Measurements from ENCODE around the gene WDR12.
A peak's percentile ranks its signal among the peaks of the same experiment; 100 is the strongest.
"Not testable (repeated sequence)": the region's sequence is repeated elsewhere in the genome, so short reads cannot be mapped to it uniquely, and the experiment has no call there.

The WDR12 gene

DNA sequence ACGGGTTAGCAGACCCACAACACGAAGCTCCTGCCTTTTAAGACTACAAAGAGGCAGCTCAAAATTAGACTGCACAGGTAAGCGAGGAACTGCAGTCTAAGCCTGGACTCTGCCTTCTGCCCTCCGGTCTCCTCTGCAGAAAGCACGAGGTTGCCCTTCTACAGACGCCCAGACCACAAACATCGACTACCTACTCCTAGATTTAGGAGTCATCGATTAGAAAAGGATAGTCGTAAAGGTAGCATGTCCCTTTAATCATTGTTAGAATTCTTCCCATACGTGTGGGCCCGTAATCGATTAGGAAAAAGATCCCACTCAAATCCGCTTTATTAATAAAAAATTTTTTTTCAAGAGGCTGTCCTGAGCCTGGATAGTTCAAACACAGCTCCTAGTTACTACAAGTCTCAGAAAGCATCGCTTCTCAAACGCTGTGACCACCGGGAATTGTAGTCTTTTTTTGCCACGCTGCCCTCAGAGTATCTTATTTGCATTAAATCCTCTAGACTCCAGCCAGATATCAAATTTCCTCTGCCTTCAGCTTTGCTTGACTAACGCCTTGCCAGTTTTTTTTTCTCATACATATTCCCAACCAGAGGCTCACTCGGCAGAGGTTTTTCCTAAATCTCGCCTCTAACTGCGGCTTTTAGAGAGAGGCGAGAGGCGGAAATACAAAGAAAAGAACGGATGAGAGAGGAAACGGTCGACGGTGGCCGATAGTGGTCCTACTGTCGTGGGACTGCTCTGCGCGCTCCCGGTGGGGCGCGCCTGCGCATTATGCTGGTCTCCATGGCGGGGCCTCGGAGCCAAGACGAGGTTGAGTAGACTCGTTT is at the start of gene WDR12, which contains the start of gene CARF:
Gene WDR12 (minus strand): TSS at position 162 of the 830 bp plus-strand sequence. CDS start 197 bp downstream, outside the sequence.
Gene CARF (plus strand): TSS at position 764 of the 830 bp plus-strand sequence. CDS start 29,628 bp downstream, outside the sequence.
- DNase-seq (ENCODE audit: low read depth), result peak; percentile 84

DNA sequence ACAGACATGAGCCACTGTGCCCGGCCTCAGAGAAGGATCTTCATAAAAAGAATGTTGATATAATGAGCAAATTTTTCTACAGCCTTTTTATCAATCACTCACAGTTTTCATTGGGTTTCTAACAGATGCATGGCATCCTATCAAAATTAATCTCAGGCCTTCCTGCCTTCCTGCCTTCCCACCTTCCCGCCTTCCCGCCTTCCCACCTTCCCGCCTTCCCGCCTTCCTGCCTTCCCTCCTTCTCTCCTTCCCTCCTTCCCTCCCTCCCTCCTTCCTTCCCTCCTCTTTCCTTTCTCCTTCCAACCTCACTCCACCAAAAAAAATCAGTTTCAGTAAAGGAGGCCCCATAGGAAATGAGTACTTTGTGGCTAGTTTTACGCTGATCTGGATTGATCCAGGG is 49.1 kb upstream of the WDR12 start:
- DNase-seq (ENCODE audit: low read depth), result no peak

DNA sequence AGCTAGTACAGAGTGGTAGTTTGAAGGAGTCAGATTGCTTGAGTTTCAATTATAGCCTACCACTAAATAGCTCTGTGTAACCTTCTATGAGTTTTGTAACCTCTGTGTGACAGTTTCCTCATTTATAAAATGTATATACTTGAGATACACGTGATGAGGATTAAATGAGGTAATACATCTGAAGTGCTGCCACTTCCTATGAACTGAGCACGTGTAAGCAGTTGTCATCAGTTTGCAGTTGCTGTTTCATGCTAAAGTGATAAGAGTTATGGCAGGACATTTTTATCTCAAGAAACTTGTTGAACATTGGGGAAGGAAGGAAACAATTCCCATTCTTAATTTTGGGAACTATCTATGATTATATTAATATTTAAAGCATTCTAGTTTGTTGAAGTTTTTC is 39.1 kb upstream of the WDR12 start:
- no peak for DNase-seq (ENCODE audit: low read depth)

DNA sequence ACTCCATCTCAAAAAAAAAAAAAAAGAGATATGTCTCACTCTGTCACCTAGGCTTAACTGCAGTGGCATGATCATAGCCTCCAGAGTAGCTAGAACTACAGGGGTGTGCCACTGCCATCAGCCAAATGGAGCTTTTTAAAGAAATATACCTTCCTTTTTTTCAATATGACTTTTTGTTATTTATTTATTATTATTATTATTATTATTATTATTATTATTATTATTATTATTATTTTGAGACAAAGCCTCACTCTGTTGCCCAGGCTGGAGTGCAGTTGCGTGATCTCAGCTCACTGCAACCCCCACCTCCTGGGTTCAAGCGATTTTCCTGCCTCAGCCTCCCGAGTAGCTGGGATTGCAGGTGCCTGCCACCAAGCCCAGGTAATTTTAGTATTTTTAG is 37.9 kb upstream of the WDR12 start:
- not testable (repeated sequence) for DNase-seq (ENCODE audit: low read depth)

DNA sequence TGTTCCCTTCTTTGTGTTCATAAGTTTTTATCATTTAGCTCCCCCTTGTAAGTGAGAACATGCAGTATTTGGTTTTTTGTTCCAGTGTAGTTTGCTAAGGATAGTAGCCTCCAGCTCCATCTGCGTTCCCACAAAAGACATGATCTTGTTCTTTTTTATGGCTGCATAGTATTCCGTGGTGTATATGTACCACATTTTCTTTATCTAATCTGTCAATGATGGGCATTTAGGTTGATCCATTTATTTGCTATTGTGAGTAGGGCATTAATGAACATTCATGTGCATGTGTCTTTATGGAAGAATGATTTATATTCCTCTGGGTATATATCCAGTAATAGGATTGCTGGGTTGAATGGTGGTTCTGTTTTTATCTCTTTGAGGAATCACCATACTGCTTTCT is 34.0 kb upstream of the WDR12 start:
- DNase-seq (ENCODE audit: low read depth), result no peak

DNA sequence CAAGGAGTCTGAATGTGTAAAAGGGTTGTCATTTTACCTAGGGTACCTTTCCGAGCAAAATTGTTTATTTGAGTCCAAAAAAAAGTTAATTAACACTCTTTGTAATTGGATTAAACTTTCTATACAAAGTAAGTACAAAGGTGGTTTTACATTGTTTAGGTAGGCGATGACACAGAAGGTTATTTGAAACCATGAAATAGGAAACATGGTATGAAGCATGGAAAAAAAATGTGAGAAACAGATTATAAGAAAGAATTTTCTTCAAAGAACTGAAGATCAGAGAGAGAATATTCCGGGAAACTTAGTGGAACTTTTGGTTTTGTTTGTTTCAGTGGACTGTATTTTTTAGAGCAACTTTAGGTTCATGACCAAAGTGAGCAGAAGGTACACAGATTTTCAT is 33.3 kb upstream of the WDR12 start:
- DNase-seq (ENCODE audit: low read depth), result no peak

DNA sequence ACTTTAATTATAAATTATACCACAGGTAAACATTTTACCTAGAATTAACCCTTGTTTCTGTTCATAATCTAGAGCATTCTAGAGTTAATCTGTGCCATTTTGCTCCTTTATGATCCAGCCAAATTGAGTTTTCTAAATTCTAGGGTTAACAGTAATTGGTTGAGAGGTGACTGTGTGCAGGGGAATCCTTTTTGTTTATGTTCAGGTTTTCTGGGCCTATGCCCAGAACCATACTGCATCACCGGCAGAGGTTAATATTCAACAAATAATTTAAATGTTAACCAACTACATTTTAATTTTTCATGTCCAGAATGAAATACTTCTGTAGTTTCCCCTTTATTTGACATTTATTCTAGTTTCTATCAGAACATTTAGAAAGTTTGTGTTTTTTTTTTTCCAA is 32.9 kb upstream of the WDR12 start:
- DNase-seq (ENCODE audit: low read depth), result no peak

DNA sequence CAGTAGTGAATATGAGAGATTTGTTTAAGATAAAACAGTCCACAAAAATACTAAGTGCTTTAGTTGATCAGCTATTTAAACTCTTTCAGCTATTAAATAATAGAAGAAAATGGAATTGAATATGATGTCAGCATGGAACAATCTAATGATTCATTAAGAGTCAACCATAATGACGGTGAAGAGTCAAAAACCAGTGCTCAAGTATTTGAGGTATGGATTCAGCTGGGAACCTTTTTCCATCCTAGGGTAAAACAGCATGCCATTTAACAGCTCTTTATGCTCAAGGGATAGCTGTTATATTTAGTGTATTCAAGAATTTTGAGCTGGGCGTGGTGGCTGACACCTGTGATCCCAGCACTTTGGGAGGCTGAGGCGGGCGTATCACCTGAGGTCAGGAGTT is 30.3 kb upstream of the WDR12 start:
- no peak for DNase-seq (ENCODE audit: low read depth)

DNA sequence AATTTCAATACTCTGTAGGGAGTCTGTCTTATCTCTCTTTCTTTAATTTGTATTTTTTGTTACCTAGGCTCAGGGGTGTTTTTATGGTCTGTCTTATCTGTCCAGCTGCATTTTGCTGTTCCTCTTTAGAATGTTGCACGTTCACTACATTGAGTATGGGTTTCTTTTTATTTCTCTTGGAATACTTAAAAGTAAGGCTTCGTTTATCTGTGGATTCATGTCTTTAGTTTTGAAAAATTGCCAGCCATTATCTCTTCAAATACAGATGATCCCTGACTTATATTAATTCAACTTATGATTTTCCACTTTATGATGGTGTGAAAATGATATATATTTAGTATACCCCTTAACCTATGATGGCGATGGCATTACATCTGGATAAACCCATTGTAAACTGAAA is 27.5 kb upstream of the WDR12 start:
- DNase-seq (ENCODE audit: low read depth), result no peak

DNA sequence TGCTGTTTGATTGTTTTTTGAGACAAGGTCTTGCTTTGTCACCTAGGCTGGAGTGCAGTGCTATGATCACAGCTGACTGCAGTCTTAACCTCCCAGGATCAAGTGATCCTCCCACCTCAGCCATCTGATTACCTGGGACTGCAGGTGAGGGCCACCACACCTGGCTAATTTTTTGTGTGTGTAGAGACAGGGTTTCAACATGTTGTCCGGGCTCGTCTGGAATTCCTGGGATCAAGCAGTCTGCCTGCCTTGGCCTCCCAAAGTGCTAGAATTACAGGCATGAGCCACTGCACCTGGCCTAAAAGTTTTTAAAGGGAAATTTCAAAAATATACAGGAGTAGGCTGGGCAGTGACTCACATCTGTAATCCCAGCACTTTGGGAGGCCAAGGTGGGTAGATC is 23.0 kb upstream of the WDR12 start:
- no peak for DNase-seq (ENCODE audit: low read depth)

DNA sequence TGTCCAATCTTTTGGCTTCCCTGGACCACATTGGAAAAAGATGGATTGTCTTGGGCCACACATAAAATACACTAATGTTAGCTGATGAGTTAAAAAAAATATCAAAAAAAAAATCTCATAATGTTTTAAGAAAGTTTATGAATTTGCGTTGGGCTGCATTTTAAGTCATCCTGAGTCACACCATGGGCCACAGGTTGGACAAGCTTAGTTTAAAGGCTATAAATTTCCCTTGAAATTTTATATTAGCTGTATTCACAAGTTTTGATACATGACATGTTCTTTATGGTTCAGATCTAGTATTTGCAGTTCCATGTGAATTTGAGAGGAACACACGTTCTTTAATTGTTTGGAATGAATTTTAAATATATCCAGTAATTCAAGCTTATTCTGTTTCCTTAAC is 22.5 kb upstream of the WDR12 start:
- no peak for DNase-seq (ENCODE audit: low read depth)

DNA sequence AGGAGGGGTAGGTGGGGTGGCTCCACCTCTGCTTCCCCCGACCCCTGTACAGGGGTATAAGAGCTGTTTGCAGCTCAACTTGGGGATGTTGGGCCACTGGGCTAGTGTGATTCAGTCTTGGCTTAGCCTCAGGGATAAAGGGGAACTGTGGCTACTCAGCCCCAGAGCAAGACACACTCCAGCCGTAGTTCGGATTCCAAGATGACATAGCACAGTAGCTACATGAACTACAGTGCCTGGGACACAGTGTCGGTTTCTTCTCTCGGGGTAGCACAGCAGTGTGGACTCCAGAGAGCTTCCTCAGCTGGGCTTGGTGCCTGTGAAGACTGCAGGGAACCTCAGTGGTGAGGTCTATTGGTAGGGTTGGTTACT is 21.7 kb upstream of the WDR12 start:
- no peak for DNase-seq (ENCODE audit: low read depth)

DNA sequence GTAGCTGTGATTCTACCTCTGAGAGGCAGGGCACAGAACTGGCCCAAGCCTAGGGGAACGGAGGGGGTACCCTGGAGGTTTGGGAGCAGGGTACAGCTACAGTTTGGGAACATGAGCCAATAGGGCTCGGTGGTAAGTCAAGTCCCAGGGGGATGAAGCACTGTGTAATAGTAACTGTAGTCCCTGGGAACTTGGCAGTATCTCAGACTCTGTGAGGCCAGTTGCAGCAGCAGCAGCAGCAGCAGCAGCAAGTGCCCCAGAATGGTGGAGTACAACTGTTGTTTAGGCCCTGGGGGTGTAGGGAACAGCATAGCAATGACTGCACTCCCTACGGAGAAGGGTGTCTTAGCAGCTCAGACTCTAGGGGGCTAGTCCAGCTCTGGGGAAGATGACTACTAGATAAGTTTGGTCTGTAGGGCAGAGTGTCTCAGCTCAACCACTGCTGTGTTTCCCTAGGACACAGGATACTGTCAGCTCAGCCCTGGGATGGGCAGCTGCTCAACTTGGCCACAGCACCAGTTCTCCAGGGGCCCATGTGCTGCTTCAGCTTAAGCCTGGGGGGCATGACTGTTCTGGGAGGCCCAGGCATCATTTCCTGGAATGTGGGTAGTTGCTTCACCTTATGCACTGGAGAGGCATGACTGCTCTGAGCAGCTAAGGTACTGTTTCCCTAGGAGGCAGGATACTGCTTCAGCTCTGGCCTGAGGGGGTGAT is 21.1 kb upstream of the WDR12 start:
- DNase-seq (ENCODE audit: low read depth), result no peak

DNA sequence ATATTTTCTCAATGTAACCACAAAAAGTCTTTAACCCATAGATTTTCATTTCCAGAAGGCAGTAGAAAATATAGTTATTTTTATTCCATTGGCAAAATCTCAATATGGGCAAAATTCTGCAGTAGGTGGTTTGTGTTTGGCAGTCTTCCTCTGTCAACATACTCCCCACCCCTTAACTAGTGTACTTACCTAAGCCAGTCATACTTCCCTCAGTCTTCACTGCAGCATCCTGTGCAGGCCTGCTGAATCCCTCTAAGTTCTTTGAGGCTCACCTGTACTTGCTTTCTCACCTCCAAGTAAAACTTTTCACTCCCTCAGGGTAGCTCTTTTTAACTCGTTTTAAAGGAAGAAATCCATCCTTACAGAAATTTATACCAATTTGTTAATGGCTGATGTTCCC is 7.4 kb upstream of the WDR12 start:
- DNase-seq (ENCODE audit: low read depth), result no peak

DNA sequence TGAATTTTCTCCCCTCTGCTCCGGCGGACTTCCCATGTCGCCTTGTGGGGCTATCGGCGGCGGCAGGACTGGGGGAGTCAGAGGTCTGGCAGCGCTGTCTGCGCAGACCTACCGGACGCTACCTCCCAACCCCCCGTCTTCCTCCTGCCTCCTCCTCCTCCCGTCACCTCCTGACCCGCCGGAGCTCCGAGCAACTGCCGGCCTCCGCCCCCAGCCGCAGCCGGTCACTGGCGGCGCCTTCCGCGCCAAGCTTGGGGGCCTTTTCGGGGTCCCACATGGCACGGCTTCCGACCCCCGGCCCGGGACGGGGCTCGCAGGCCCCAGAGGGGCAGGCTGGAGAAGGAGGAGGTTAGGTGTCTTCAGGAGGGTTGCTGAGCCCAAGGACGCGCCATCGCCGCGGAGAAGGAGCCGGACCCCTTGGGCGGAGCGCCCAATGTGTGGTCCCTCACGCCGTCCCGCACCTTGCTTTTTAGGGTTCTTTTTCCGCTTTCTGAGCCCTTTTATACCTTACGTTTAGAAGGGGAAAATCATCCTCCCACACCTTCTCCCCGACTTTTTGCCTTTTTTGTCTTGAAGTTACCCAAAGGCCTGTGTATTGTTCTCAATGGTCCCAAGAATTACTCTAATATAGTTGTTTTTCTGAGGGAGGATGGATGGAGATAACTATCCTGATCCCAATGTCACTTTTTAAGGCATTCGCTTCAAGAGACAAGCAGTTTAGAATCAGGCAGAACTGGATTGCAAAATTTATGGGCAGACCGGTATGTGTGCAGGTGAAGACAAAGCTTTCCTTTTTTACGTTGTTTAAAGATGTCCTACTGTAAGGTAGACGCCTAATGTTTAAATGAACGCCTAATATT is 1.1 kb upstream of the WDR12 start:
- DNase-seq (ENCODE audit: low read depth), result peak; percentile 0

DNA sequence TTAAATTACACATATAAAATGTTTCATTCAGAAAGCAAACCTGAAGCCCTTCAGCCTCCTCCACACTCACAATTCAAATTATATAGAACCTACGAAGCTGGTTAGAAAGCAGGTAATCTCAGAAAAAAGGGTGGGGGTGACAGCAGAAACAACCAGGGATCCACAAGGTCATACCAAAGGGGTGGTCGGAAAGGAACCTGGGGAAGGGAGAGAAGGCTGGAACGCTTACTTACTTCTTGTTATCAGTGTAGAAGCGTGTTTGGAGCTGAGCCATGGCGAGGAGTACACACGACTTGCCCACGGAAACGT is 316 bp downstream of the WDR12 start:
- no peak for DNase-seq (ENCODE audit: low read depth)

DNA sequence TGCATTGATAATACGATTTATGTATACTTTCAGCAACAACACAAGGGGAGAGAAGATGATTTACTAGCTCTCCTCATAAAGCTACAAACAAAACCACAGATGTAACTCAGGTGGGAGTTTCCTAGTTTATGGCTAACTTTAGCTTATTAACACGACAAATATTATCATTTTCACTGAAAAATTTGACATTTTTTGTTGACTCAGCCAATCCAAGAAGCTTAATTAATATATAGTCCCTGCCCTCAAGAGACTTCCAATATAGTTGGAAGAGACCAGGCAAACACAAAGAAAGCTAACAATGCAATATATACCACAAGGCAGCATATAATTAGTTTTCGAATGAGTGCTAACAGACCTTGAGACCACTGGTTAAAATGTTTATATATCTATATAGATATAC is 775 bp downstream of the WDR12 start:
- no peak for DNase-seq (ENCODE audit: low read depth)

DNA sequence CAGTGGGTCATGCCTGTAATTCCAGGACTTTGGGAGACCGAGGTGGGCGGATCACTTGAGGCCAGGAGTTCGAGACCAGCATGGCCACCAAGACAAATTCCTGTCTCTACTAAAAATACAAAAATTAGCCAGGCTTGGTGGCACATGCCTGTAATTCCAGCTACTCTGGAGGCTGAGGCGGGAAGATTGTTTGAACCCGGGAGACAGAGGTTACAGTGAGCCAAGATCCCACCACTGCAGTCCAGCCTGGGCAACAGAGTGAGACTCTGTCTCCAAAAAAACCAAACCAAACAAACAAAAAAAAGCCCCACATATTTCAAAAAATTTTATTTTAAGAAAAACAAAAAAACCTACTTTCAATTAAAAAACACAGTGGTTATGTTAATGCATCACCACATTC is 1.2 kb downstream of the WDR12 start:
- not testable (repeated sequence) for DNase-seq (ENCODE audit: low read depth)

DNA sequence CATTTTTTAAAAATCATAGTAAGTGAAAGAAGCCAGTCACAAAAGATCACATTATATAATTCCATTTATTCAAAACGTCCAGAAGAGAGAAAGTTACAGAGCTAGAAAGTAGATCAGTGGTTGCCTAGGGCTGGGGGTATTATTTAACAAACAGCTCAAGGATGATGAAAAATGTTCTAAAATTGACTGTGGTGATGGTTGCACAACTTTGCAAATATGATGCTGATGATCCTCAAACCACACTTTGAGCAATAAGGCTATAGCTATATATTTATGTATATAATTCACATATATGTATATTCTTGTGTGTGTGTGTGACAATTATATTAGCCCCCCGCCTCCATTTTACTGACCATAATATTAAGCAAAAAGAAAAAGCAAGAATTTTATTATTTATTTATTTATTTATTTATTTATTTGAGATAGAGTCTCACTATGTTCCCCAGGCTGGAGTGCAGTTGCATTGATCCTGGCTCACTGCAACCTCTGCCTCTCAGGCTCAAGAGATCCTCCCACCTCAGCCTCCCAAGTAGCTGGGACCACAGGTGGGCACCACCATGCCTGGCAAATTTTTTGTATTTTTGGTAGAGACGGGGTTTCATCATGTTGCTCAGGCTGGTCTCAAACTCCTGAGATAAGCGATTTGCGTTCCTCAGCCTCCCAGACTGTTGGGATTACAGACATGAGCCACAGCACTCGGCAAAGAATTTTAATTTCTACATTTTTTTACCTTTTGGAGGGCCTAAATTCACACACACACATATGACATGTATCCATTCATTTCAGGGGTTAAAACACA is 1.9 kb downstream of the WDR12 start:
- no peak for DNase-seq (ENCODE audit: low read depth)

DNA sequence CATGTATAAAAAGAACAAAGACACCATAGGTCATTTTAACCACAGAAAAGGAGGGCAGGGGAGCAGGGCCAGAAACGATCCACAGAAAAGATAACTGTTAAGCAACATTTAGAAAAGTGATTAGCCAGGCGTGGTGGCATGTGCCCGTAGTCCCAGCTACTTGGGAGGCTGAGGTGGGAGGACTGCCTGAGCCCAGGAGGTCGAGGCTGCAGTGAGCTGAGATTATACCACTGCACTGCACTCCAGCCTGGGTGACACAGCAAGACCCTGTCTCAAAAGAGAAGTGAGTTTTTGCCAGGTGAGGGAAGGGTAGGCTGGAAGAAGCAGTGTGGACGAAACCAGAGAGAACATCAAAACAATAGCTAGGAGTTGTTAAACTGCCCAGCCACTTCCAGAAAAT is 3.3 kb downstream of the WDR12 start:
- DNase-seq (ENCODE audit: low read depth), result no peak

DNA sequence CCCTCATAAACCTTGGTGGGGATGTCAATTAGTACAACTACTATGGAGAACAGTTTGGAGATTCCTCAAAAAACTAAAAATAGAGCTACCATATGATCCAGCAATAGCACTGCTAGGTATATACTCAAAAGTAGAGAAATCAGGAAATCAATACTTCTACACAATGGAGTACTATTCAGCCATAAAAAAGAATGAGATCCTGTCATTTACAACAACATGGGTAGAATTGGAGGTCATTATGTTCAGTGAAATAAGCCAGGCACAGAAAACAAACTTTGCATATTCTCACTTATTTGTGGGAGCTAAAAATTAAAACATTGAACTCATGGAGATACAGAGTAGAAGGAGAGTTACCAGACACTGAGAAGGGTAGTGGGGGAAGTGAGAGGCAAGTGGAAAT is 6.0 kb downstream of the WDR12 start:
- not testable (repeated sequence) for DNase-seq (ENCODE audit: low read depth)

DNA sequence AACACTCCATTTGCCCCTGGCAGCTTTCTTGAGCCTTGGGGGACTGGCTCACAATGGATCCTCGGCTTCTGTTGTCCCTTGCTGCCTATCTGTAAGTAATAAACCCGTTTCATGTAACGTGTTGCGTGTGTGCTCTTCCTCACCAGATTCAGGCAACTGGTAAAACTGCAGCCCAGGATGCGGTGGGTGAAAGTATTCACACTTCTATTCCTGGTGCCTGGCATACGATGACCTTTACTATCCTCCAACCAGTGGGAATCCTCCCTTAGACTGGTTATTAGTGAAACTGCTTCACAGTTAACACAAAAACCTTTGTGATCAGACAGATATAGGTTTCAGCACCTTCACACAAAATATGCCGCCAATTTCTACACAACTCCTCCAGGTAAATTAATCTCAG is 26.3 kb downstream of the WDR12 start:
- DNase-seq (ENCODE audit: low read depth), result no peak
